NCI-H1417 (cell line): Measurements from ENCODE around the gene C5orf46.
A peak's percentile ranks its signal among the peaks of the same experiment; 100 is the strongest.

ENCODE experiments used
- DNase-seq, 3 experiments: peaks; one replicate each; lab custom pipeline; 2025; lab: John Stamatoyannopoulos, UW

Gene C5orf46

GRCh38 chr5:147906326-147907095, at the start of gene C5orf46:
Gene C5orf46 (minus strand): TSS chr5:147906538. CDS start chr5:147906501, 37 bp downstream.
- DNase-seq: no peak

GRCh38 chr5:147954971-147955370, 48.6 kb upstream of the C5orf46 start:
- DNase-seq: no peak

GRCh38 chr5:147949711-147950573, 43.6 kb upstream of the C5orf46 start:
- DNase-seq: peak; percentile 5 to 72 (median 30)

DNA sequence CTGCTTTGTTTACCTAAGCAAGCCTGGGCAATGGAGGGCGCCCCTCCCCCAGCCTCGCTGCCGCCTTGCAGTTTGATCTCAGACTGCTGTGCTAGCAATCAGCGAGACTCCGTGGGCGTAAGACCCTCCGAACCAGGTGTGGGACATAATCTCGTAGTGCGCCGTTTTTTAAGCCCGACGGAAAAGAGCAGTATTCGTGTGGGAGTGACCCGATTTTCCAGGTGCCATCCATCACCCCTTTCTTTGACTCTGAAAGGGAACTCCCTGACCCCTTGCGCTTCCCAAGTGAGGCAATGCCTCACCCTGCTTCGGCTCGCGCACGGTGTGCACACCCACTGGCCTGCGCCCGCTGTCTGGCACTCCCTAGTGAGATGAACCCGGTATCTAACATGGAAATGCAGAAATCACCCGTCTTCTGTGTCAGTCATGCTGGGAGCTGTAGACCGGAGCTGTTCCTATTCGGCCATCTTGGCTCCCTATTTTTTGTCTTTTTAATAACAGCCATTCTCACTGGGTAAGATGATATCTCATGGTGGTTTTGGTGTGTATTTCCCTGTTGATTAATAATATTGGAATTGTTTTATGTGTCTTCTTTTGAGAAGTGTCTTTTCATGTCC, 40.4 kb upstream of the C5orf46 start:
- DNase-seq: peak in 2 of 3 experiments; percentile 11 to 54

GRCh38 chr5:147939431-147940114, 33.2 kb upstream of the C5orf46 start:
- peak in 1 of 3 experiments; percentile 55 for DNase-seq

GRCh38 chr5:147935032-147935431, 28.7 kb upstream of the C5orf46 start:
- peak in 2 of 3 experiments; percentile 31 to 74 for DNase-seq

GRCh38 chr5:147930769-147931168, 24.4 kb upstream of the C5orf46 start:
- no peak for DNase-seq

GRCh38 chr5:147927901-147928300, 21.6 kb upstream of the C5orf46 start:
- no peak for DNase-seq

- DNase-seq: no peak
Measured at GRCh38 chr5:147925020-147925419, 18.7 kb upstream of the C5orf46 start.

- no peak for DNase-seq
Measured at GRCh38 chr5:147921136-147921535, 14.8 kb upstream of the C5orf46 start.

DNA sequence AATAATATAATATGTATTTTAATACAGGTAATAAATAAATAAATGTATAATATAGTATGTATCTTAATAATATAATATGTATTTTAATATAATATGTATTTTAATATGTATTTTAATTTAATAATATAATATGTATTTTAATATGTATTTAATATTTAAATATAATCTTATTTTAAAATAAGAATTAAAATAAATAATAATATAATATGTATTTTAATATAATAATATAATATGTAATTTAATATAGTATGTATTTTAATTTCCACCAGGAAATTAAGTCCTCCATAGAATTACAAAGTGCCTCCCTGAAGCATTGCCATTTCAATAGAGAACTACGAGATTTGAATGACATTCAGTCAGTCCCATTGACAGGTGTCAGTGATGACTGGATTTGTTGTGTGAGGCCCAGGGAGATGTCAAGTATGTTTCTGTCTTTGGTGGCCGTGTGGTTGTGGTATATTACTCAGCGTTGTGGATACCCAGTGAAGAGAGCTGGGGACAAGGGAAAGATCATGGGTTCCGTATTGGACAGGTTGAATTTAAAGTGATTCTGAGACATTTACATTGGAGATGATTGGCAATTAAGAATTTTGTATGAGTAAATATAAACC, 14.2 kb upstream of the C5orf46 start:
- no peak for DNase-seq

DNA sequence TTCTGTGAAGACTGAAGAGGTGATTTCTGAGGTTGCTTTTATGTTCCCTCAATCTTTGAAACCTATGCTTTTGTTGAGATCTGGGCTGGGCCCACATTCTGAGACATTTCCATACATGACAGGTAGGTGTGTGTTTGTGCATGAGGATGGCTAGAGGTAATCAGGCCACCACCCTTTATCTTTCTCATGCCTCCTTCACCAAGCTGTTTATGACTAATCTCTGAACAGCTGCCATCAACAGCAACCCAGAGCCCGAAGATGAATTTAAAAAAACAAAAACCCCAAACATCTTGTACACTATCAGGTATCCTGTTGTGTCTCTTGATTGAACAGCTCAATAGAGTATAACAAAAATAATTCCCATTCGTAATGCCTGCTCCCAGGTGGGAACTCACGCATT, 12.6 kb upstream of the C5orf46 start:
- peak in 1 of 3 experiments; percentile 19 for DNase-seq

DNA sequence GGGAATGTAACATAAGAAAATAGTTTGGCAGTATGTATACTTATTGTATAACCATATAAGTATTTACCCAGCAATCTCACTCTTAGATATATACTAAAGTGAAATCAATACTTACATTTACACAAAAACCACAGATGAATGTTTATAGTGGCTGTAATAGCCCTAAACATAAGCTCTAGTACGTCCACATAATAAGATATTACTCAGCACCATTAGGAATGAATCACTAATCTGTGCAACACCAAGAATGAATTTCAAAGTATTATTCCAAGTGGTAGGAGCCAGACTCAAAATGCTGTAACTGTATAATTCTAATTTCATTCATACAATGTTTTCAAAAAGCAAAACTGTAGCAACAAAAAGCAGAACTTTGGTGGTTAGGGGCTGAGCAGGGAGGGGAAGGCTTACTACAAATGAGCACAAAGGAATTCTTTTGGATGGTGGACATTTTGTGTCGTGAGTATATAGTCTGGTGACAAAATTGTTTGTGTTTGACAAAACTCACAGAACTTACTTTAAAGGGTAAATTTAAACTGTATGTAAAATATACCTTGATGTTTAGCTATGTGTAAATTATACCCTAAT, 11.9 kb upstream of the C5orf46 start:
- no peak for DNase-seq

- peak in 1 of 3 experiments; percentile 3 for DNase-seq
Measured at GRCh38 chr5:147913786-147914185, 7.4 kb upstream of the C5orf46 start.

- DNase-seq: no peak
Measured at GRCh38 chr5:147912011-147912410, 5.7 kb upstream of the C5orf46 start.

DNA sequence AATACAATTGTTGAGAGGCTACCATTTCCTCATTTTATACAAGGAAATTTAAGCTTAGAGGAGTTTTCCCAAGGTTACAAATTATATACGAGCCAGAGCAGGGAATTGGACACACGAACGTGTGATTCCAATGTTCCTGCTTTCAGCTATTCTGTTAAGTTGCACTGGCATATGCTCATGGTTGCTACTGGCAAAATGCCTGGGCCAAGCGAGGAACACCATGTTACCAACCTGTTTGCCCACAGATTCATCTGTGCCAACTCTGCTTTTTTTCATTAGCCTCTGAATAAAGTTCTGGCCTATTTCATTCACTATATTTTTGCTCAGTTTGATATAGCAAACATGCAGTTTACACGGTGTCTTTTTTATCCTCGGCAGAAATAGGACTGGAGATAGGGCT, 5.1 kb upstream of the C5orf46 start:
- no peak for DNase-seq

DNA sequence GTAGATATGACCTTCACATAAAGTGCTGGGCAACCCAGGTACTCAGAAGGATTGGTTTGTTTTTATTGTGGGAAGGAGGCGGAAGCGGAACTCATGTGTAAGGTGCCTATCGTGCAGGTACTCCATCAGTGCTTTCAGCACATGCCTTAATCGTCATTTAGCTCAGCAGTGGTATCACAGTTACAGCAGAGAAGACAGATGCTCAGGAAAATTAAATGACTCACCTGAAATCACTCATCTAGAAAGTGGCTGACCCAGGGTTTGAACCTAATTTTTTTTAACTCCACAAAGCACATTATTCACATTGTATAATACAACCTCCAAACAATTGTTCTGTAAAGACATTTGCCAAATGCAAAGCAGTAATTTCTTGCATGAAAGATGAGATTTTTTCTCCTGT, 2.2 kb downstream of the C5orf46 start:
- no peak for DNase-seq

GRCh38 chr5:147902609-147903115, 3.7 kb downstream of the C5orf46 start:
- DNase-seq: no peak

- no peak for DNase-seq
Measured at GRCh38 chr5:147901599-147902039, 4.7 kb downstream of the C5orf46 start.

DNA sequence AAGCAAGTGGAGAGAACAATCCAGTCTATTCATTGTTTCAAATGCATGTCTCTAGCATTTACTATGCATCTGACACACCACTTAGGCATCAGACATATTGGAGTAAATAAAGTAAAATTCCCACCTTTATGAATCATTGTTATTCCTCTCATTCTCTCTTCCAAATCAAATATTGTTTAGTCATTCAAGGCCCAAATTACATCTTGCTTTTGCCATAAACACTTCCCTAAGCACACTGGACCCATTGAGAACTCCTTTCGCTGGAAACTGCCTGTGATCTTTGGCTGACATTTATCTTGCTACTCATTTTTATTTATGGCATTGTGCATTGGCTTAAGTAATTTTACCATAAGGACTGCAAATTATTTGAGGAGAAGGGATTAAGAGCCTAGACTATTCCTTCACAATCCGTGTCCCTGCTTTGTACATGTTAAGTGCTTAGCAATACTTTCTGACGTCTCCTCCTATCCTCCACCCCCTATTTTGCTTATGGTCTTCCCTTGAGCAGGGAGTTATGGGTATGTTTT, 7.4 kb downstream of the C5orf46 start:
- no peak for DNase-seq

DNA sequence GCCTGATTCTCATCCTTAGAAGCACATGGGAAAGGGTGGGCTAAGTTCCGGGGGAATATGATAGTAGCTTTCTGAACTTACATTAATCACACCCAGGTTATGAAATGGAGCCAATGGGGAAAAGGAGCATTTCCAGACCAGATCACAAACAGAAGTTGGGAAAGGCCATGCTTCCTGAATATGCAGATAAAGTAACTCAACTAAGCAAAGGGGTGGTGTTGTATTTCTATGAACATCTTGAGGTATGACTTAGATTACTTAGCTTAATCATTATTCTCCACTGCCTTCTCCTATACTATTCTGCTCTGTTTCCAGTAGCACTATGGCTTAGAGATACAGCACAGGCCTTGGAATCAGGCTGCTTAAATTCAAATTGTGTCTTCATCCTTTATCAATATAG, 10.5 kb downstream of the C5orf46 start:
- DNase-seq: no peak
